Measurements from ENCODE around the gene RNASE2. TPM values are rescaled to one million over a fixed set of nuclear protein-coding genes. Genes with fewer than 3 reads are reported as not detected.
"Not testable (repeated sequence)": the region's sequence is repeated elsewhere in the genome, so short reads cannot be mapped to it uniquely, and the experiment has no call there.

RNASE2 gene
- total RNA-seq, result 1 to 10 TPM in 2 of 4 donors, under 1 TPM in 1, not detected in 1; 0.59 to 3.5 (median 1.3) TPM

GRCh38 chr14:20954736-20955537 is at the start of gene RNASE2:
TSS of gene RNASE2 (plus strand) at chr14:20955487. CDS start at chr14:20955772, 285 bp downstream.
- TF ChIP-seq EP300 (IDR thresholded peaks at IDR 0.05), result peak in 1 of 2 donors; percentile 8
- H3K27ac ChIP-seq, result not testable (repeated sequence)
- WGBS, 2 donors, result 46 to 53% methylated on average over 4 of the region's 4 CpGs

GRCh38 chr14:20905676-20906075 is 49.6 kb upstream of the RNASE2 start:
- no peaks in the 10 kb centered on the region for H3K27me3 ChIP-seq
- DNase-seq (ENCODE audit: low spot score in 2 of 2), result no peak
- H3K36me3 ChIP-seq, result no peaks in the 10 kb centered on the region
- no peak overlapping the region for H3K4me3 ChIP-seq
- TF ChIP-seq EP300 (IDR thresholded peaks at IDR 0.05) (no peak), CTCF (IDR thresholded peaks at IDR 0.05) (no peak), POLR2A (IDR thresholded peaks at IDR 0.05) (no peak)
- H3K27ac ChIP-seq, result no peak overlapping the region
- 83 to 97% methylated on average over 2 of the region's 2 CpGs for WGBS, 2 donors
- no peaks in the 10 kb centered on the region for H3K9me3 ChIP-seq
- no peaks in the 10 kb centered on the region for H3K4me1 ChIP-seq

More at GRCh38 chr14:20954736-20955537, at the start of gene RNASE2:
- H3K4me1 ChIP-seq, H3K27me3 ChIP-seq, H3K9me3 ChIP-seq, H3K4me3 ChIP-seq, H3K36me3 ChIP-seq: not testable (repeated sequence)
- peak in 1 of 2 donors; percentile 35 for DNase-seq (ENCODE audit: low spot score in 2 of 2)

- TF ChIP-seq CTCF (IDR thresholded peaks at IDR 0.05), result no peak
- TF ChIP-seq EP300 (IDR thresholded peaks at IDR 0.05), result no peak
- TF ChIP-seq POLR2A (IDR thresholded peaks at IDR 0.05), result no peak
- Histone ChIP-seq H3K4me1 (no peaks in the 10 kb centered on the region), H3K4me3 (no peak overlapping the region), H3K27me3 (no peaks in the 10 kb centered on the region), H3K9me3 (no peaks in the 10 kb centered on the region), H3K36me3 (no peaks in the 10 kb centered on the region), H3K27ac (no peak overlapping the region)
- 89 to 93% methylated on average over 1 of the region's 1 CpG for WGBS, 2 donors
- no peak for DNase-seq (ENCODE audit: low spot score in 2 of 2)
Observed at GRCh38 chr14:20907214-20907613, 48.1 kb upstream of the RNASE2 start.

GRCh38 chr14:20910822-20911221 is 44.5 kb upstream of the RNASE2 start:
- not testable (repeated sequence) for H3K4me1 ChIP-seq; H3K27ac ChIP-seq; H3K36me3 ChIP-seq; H3K4me3 ChIP-seq; DNase-seq (ENCODE audit: low spot score in 2 of 2); H3K27me3 ChIP-seq; H3K9me3 ChIP-seq
- WGBS, 2 donors, result 77 to 88% methylated on average over 9 to 12 of the region's 14 CpGs

GRCh38 chr14:20919038-20919756 is 36.1 kb upstream of the RNASE2 start:
- DNase-seq (ENCODE audit: low spot score in 2 of 2), result peak in 1 of 2 donors; percentile 60
- not testable (repeated sequence) for H3K27ac ChIP-seq, H3K4me1 ChIP-seq, H3K9me3 ChIP-seq, H3K4me3 ChIP-seq, H3K36me3 ChIP-seq, H3K27me3 ChIP-seq
- WGBS, 2 donors, result 61 to 68% methylated on average over 11 of the region's 11 CpGs

GRCh38 chr14:20923766-20924297 is 31.5 kb upstream of the RNASE2 start:
- H3K4me3 ChIP-seq; H3K9me3 ChIP-seq; DNase-seq (ENCODE audit: low spot score in 2 of 2); H3K36me3 ChIP-seq; H3K4me1 ChIP-seq; H3K27ac ChIP-seq; H3K27me3 ChIP-seq: not testable (repeated sequence)
- 30 to 46% methylated on average over 2 of the region's 2 CpGs for WGBS, 2 donors

- no peak overlapping the region for H3K27ac ChIP-seq
- no peaks in the 10 kb centered on the region for H3K36me3 ChIP-seq
- no peak for DNase-seq (ENCODE audit: low spot score in 2 of 2)
- no peaks in the 10 kb centered on the region for H3K4me1 ChIP-seq
- H3K9me3 ChIP-seq, result no peaks in the 10 kb centered on the region
- no peak overlapping the region for H3K4me3 ChIP-seq
- H3K27me3 ChIP-seq, result no peaks in the 10 kb centered on the region
- peak in 4 of 5 experiments; percentile 16 to 25 (median 19) for TF ChIP-seq CTCF (IDR thresholded peaks at IDR 0.05)
- TF ChIP-seq EP300 (IDR thresholded peaks at IDR 0.05), result no peak
- 27 to 29% methylated on average over 18 of the region's 18 CpGs for WGBS, 2 donors
Observed at GRCh38 chr14:20934148-20934762, 21.0 kb upstream of the RNASE2 start.

Data from tibial nerve (tissue), 4 donors.